Muscle of leg (tissue), 11 donors: Measurements from ENCODE around the gene USP28. TPM values are rescaled to one million over a fixed set of nuclear protein-coding genes. Genes with fewer than 3 reads are reported as not detected.
A peak's percentile ranks its signal among the peaks of the same experiment; 100 is the strongest.
"Not testable (repeated sequence)": the region's sequence is repeated elsewhere in the genome, so short reads cannot be mapped to it uniquely, and the experiment has no call there.

Source experiments
- DNase-seq: peaks from one replicate; pipeline ENCODE4 v3.0.0; 2013
- H3K27ac ChIP-seq: one replicate; pipeline ENCODE4 v1.5.1; 2013; ENCODE audit warnings: mild to moderate bottlenecking, low read length, control low read depth
- H3K27me3 ChIP-seq: one replicate; pipeline ENCODE4 v1.6.1; 2013; ENCODE audit warnings: low read length; ENCODE audit not compliant: control insufficient read depth, insufficient read depth
- H3K36me3 ChIP-seq: one replicate; pipeline ENCODE4 v1.6.1; 2013; ENCODE audit warnings: low read length; ENCODE audit not compliant: control insufficient read depth, insufficient read depth
- H3K4me1 ChIP-seq: one replicate; pipeline ENCODE4 v1.6.1; 2013; ENCODE audit warnings: low read length; ENCODE audit not compliant: control insufficient read depth, insufficient read depth
- H3K4me3 ChIP-seq: one replicate; pipeline ENCODE4 v1.5.1; 2013; ENCODE audit warnings: low read length, control low read depth
- H3K9me3 ChIP-seq: replicated peaks from 2 replicates; pipeline ENCODE4 v1.6.1; 2013; ENCODE audit warnings: low read depth, low read length; ENCODE audit not compliant: control insufficient read depth
- WGBS: methylation state at CpG from one replicate; pipeline ENCODE4 v1.1.5; 2013; ENCODE audit warnings: missing lambda C conversion rate; ENCODE audit not compliant: insufficient coverage; 5-methylcytosine and 5-hydroxymethylcytosine counted together
- polyA plus RNA-seq, 8 donors: library from polyadenylated mRNA; unstranded; fragments of 120-200 nt; gene quantifications; one replicate each; pipeline versions ENCODE4 v1.2.1 to v1.2.3, GENCODE V29; 2013; ENCODE audit warnings: inconsistent platforms in 1 of 8, low replicate concordance in 1 of 8; ENCODE audit not compliant: insufficient read length in 8 of 8, insufficient read depth in 1 of 8
- total RNA-seq: library from RNA; stranded (reverse); fragments of 120-200 nt; gene quantifications from one replicate; pipeline ENCODE4 v1.2.4, GENCODE V29; 2013

The USP28 gene
- total and polyA plus RNA-seq, 9 donors: 52.5 to 90.1 (median 66.7) TPM

DNA sequence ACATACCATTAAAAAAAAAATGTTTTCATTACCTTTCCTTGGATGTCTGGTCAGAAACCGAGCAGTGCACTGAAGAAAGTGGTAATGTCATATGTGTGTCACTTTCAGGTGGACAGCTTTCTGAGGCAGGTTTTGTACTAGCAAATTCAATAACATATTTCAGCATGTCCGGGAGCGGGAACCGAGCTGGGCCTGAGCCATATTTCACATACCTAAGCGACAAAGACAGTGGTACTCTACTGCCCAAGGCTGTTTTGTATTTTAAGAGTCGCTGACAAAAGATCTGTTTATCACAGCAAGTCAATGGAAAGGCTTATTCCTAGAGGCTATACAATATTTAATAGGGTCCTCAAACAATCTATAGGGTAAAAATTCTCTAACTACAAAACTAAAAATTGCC, 57.7 kb downstream of the USP28 start:
- Histone ChIP-seq H3K4me1 (no peaks in the 10 kb centered on the region), H3K27me3 (no peaks in the 10 kb centered on the region), H3K27ac (no peak overlapping the region), H3K36me3 (peaks cover 36% of the 10 kb centered on the region), H3K9me3 (no peaks in the 10 kb centered on the region), H3K4me3 (no peak overlapping the region)
- whole genome bisulfite sequencing: no CpG with 5 or more reads among the region's 6 CpGs
- no peak for DNase-seq

DNA sequence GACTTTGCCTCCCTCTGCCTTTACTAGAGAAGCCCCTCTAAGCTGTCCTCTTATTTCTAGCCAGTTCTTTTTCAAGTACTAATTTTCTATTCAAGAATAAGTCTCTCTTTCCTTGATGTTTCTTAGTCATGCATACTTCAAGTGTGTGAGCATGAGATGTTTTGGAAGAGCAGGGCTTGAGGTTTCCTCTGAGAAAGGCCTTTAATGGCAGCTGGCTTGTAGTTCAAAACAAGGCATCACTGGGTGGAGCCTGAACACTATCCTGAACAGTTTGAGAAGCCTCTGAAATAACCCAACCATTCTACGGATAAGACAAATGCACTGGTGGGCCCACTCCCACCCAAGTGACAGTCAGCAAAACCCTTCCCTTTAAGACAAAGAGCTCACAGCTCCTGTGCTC, 58.2 kb downstream of the USP28 start:
- WGBS: 80% methylated on average over 1 of the region's 1 CpG
- Histone ChIP-seq H3K4me1 (no peaks in the 10 kb centered on the region), H3K4me3 (no peak overlapping the region), H3K9me3 (no peaks in the 10 kb centered on the region), H3K36me3 (peaks cover 32% of the 10 kb centered on the region), H3K27me3 (no peaks in the 10 kb centered on the region), H3K27ac (no peak overlapping the region)
- no peak for DNase-seq

DNA sequence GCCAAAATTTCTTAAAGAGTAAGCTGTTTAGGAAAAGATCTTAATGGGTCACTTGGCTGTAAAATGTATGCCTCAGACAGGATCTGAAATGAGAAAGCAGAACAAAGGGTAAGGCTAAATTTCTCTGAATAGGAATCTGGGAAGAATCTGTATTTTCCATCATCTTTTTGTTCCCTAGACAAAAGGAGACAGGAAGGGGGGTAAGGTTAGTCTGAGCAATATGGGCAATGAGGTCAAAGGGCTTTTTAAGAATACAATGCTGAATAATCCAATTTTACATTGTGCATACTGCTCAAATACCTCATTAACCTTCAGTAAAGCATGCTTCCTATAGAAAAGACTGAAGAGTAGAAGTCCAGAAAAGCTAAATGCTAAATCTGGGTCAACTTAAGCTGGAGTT, 61.2 kb downstream of the USP28 start:
- H3K9me3 ChIP-seq: no peaks in the 10 kb centered on the region

DNA sequence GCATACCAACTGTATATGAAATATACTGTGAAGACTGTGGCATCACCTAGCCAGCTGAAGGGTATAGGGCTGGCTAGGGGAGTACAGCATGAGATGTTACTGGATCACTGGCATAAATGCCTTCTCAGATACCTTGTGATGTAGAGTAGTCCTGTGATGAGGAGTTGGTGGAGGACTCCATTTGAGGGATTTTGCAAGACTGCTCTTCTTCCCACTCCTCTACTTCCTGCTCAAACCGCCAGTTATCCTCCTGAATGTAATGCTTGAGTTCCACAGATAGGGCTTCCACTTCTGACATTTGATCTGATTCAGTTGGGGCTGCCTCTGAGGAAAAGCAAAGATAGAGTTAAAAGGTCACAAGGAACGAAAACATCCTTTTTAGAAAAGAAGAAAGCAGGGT, 66.4 kb downstream of the USP28 start:
- no peak for DNase-seq
- peaks cover 31% of the 10 kb centered on the region for H3K36me3 ChIP-seq
- no peaks in the 10 kb centered on the region for H3K4me1 ChIP-seq
- H3K27ac ChIP-seq: no peak overlapping the region
- no peaks in the 10 kb centered on the region for H3K27me3 ChIP-seq
- H3K4me3 ChIP-seq: no peak overlapping the region
- WGBS: no CpG with 5 or more reads among the region's 2 CpGs
- no peaks in the 10 kb centered on the region for H3K9me3 ChIP-seq

More for the DNA sequence above, 61.2 kb downstream of the USP28 start:
- Histone ChIP-seq H3K4me3 (no peak overlapping the region), H3K27ac (no peak overlapping the region), H3K4me1 (no peaks in the 10 kb centered on the region), H3K36me3 (peaks cover 20% of the 10 kb centered on the region), H3K27me3 (no peaks in the 10 kb centered on the region)
- no peak for DNase-seq

DNA sequence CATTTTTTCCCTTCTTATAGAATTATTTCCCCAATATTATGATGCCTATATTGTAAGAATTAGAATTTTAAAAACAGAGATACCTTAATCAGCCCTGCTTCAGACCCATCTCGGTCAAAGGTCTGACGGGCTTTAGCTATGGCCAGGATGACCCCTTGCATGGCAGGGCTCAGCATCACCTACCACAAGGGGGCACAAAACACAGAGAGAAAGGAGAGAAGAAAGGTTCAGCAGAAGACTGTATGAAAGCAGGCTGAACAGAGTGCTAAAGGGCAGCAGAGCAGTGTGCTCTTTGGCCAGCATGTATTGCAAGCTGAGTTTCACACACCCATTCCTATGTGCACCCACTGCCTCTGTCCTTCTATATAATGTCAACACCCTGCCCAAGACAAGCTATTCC, 69.0 kb downstream of the USP28 start:
- H3K36me3 ChIP-seq: peaks cover 42% of the 10 kb centered on the region

DNA sequence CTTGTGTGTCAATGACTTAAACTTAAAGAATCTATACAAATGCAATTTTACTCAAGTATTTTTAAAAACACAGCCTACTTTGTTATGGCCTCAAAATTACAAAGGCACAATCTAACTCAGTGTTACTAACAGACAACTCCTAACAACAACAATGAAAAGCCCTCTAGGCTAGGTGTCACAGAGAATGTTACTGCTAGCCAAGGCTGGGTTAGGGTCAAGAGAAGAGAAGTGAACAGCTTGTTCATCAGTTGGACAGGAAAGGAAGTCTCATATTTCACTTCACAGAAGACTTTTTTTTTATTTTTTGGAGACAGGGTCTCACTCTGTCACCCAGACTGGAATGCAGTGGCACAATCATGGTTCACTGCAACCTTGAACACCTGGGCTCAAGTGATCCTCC, 69.7 kb downstream of the USP28 start:
- DNase-seq: no peak
- Histone ChIP-seq H3K9me3 (no peaks in the 10 kb centered on the region), H3K4me1 (no peaks in the 10 kb centered on the region), H3K27ac (no peak overlapping the region), H3K4me3 (no peak overlapping the region), H3K27me3 (no peaks in the 10 kb centered on the region), H3K36me3 (peaks cover 45% of the 10 kb centered on the region)

More for the DNA sequence above, 69.0 kb downstream of the USP28 start:
- no CpG with 5 or more reads among the region's 2 CpGs for WGBS
- Histone ChIP-seq H3K27me3 (no peaks in the 10 kb centered on the region), H3K4me3 (no peak overlapping the region), H3K9me3 (no peaks in the 10 kb centered on the region), H3K27ac (no peak overlapping the region), H3K4me1 (no peaks in the 10 kb centered on the region)
- DNase-seq: peak; percentile 11

DNA sequence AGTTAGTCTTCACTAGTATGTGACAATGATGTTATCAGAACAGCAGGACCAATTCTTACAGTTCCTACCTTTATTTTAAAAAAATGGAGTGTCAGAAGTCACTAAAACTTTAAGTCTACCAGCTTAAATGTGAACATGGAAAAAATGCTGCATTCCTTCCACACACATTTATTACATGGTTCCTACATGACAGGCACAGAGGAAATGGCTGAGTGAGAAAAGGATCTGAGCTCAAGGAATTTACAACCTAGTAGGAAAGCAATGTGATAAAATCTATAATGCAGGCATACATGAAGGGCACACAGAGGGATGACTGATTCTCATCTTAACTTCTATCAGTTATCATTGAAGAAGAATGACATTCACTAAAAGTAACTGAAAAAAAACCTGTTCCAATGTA, 72.8 kb downstream of the USP28 start:
- peaks cover 42% of the 10 kb centered on the region for H3K36me3 ChIP-seq
- H3K27ac ChIP-seq: no peak overlapping the region
- no peak overlapping the region for H3K4me3 ChIP-seq

DNA sequence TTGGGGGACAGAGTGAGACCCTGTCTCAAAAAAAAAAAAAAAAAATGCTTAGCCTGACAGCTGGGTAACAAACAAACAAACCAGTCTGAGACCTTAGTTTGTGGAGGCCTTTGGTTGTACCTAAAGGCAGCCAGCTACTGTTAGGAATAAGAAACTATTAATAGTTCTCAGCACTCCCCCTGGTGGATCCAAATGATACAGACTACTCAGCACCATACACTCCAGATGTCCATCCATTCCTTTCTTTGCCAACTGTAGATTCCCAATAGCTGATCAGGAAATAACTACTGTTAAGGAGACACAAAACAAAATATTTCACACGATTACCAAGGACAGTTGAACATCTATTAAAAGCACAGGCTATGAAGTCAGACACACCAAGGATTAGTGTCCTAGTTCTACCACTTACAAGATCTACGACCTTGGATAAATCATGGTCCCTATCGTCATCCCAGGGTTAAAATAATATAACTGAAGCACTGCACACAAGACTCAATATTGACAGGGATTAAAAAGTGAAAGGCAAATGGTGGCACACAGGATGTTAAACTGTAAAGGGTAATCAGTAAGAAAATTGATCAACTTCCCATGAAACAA, 78.6 kb downstream of the USP28 start:
- Histone ChIP-seq H3K36me3 (peaks cover 15% of the 10 kb centered on the region), H3K4me3 (no peak overlapping the region), H3K4me1 (no peaks in the 10 kb centered on the region), H3K27me3 (no peaks in the 10 kb centered on the region), H3K27ac (no peak overlapping the region), H3K9me3 (peaks cover 2% of the 10 kb centered on the region)
- no CpG with 5 or more reads among the region's 3 CpGs for WGBS
- DNase-seq: peak; percentile 64

More for the DNA sequence above, 72.8 kb downstream of the USP28 start:
- DNase-seq: no peak
- no peaks in the 10 kb centered on the region for H3K27me3 ChIP-seq
- H3K9me3 ChIP-seq: no peaks in the 10 kb centered on the region
- no peaks in the 10 kb centered on the region for H3K4me1 ChIP-seq

DNA sequence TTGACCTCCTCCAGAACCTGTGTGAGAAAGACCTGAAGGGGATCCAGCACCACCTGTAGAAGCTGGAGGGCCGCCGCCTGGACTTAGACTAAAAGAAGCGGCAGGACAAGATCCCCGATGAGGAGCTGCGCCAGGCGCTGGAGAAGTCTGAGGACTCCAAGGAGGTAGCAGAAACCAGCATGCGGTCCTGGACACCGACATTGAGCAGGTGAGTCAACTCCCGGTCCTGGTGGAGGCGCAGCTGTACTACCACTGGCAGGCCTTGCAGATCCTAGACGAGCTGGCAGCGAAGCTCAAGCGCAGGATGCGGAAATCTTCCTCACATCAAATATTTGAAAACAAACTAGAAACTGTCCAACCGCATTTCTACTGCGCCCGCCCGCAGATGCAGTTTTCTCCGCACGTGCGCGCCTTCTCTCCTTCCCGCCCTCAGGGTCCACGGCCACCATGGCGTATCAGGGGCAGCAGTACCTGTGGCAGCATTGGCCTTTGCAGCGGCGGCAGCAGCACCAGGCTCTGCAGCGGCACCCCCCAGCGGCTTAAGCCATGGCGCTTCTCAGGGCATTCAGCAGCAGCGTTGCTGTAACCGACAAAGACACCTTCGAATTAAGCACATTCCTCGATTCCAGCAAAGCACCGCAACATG, 85.6 kb downstream of the USP28 start:
- Histone ChIP-seq H3K27ac (no peak overlapping the region), H3K36me3 (no peaks in the 10 kb centered on the region), H3K4me1 (no peaks in the 10 kb centered on the region), H3K27me3 (no peaks in the 10 kb centered on the region), H3K9me3 (no peaks in the 10 kb centered on the region), H3K4me3 (no peak overlapping the region)
- WGBS: 86% methylated on average over 33 of the region's 35 CpGs
- no peak for DNase-seq

DNA sequence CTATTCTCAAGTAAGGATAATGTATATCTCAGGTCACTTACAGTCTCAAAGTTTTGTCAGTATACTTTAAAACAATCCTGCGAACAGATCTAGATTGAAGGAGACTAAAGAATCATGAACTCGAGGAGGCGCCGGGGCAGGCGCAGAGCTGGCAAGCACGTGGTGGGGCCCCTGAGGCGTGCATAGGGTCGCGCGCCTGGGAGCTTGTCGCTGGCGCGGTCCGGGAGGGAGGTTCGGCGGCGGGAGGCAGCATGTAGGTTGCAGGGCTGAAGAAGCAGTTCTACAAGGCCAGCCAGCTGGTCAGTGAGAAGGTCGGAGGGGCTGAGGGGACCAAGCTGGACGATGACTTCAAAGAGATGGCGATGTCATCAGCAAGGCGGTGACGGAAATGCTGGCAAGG, 86.4 kb downstream of the USP28 start:
- not testable (repeated sequence) for DNase-seq, H3K4me3 ChIP-seq, H3K27ac ChIP-seq, H3K36me3 ChIP-seq, H3K9me3 ChIP-seq, H3K27me3 ChIP-seq, H3K4me1 ChIP-seq
- 83% methylated on average over 21 of the region's 22 CpGs for WGBS

DNA sequence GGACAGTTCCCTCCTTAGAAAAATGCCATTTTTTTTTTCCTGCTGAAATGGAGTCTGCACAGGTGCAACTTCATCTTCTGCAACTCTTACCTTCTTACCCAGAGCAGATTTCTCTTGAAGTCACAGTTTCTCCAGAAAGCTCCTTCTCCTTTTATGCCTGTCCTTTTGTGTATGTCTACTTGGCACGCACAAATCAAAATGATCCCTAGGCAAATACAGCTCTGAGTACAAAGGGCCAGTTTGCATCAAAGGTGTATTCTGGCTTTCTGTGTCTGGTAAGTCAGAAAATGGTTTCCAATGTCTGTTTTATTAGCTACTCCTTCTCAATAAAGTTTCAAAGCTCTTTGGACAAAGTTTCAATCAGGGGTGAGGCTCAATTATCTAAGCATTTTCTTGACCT, 93.2 kb downstream of the USP28 start:
- WGBS: no CpG with 5 or more reads among the region's 1 CpG
- no peak for DNase-seq
- Histone ChIP-seq H3K27me3 (no peaks in the 10 kb centered on the region), H3K4me3 (no peak overlapping the region), H3K9me3 (no peaks in the 10 kb centered on the region), H3K27ac (no peak overlapping the region), H3K4me1 (peaks cover 3% of the 10 kb centered on the region), H3K36me3 (no peaks in the 10 kb centered on the region)
